Left renal cortex interstitium (tissue), 4 donors: ENCODE data around the gene APBB2. TPM values are rescaled to one million over a fixed set of nuclear protein-coding genes. Genes with fewer than 3 reads are reported as not detected.

Experiments
- DNase-seq, 4 donors: peaks; one replicate each; pipeline ENCODE4 v3.0.0-alpha.2; 2013; ENCODE audit warnings: low read depth in 4 of 4, low spot score in 2 of 4, missing footprints in 1 of 4
- polyA plus RNA-seq, 4 donors: library from polyadenylated mRNA; unstranded; fragments of 120-200 nt; gene quantifications; one replicate each; pipeline ENCODE4 v1.2.1, GENCODE V29; 2013; ENCODE audit not compliant: insufficient read length in 4 of 4

The APBB2 gene
- polyA plus RNA-seq, 4 donors: 44.4 to 63.6 (median 55.8) TPM

GRCh38 chr4:40953283-40954087 lies 260.9 kb downstream of the APBB2 start:
- no peak for DNase-seq

DNA sequence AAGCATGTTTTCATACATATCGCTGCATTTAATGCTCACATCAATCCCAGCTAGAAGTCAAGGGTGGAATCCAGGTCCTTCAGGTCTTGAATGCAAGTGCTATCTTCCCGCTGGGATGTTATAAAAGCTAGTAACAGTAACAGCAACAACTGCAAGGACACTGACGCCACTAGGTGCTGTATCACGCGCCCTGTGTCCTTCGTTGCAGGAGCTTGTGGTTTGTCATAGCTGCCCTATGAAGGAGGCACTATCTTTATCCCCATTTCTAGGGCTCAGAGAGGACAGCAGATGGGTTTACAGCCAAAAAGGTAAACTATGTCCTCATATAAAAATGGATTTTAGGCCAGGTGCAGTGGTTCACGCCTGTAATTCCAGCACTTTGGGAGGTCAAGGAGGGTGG lies 261.7 kb downstream of the APBB2 start:
- no peak for DNase-seq

DNA sequence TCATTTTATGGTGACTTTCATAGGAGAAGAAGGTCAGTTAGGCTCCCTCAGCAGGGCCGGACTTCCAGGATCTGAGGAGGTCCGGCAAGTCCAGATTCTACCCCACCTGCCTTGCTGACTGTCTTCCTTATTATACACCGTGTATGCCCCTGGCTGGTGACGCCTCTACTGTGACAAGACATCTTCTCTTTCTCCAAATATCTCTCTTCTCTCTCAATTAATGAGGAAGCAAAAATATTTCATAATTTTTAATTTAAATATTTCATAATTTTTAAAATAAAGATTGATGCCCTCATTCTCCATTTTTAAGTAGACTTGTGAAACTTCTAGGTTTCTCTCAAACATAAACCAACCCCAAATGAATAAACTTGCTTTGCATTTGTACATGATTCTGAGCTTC lies 262.1 kb downstream of the APBB2 start:
- no peak for DNase-seq

DNA sequence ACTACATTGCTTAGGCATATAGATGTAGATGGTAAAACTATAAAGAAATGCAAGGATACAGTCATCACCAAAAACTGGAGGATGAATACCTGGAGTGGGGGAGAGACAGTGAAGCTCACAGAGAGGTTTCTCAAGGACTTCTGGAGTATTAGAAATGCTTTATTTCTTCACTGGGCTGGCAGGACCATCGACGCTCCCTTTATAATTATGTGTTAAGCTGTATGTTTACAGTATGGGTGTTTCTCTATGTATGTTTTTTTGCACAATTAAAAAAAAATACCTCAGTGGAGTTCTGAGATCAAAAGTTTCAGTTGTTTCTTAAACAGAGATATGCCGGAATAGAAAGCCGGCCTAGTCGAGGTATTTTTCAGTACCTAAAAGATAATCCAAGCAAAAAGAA lies 263.3 kb downstream of the APBB2 start:
- no peak for DNase-seq

DNA sequence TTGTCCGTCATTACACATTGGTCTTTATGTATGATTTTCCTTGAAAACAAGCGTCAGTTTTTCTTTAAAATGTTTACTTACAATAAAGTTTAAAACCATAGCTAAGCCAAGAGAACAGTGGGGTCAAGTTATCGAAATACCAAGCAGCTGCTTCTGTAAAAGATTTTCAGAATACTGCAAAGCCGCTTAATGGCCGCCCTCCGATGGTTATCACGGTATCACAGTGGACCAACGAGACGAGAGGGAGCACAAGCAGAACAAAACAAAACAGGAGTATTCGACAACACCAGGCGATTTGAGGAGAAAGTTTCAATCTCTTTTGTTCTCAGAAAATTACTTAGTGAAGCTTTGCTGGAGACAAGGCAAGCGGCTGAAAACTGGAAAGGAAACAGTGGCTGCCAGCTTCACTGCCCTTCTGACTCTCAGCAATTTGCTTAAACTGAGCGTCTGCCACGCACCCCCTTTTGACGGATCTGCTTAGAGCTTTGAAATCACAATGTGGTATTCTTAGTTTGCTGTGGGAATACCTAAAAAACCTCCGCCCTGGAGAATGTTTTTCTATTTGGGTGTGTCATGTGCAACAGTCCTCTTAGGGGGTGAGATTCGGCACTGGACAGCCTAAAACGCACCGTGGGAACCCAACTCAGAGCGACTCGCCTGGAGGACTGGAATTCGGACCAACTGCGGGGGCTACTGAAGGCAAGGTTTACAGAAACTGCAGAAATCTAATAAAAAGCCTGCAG lies 264.8 kb downstream of the APBB2 start:
- DNase-seq: no peak

- DNase-seq: no peak
Measured at GRCh38 chr4:40948014-40948413, 266.3 kb downstream of the APBB2 start.

DNA sequence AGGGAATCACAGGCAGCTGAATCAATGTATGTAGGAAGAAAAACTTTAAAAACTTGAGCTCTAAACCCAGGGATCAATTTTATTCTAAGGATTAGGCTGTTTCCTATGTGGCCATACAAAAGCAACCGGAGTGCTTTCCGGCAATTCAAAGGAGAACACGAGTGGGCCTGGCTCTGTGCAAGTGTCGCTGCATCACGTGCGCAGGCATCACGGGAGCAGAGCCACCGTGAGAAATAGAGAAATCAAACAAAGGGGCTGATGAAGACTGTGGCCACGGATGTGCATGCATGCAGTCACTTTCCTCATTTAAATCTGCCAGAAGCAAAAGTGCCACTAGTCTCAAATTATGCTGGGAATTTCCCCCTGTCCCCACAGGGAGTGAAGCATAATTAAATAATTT lies 267.7 kb downstream of the APBB2 start:
- DNase-seq: no peak

DNA sequence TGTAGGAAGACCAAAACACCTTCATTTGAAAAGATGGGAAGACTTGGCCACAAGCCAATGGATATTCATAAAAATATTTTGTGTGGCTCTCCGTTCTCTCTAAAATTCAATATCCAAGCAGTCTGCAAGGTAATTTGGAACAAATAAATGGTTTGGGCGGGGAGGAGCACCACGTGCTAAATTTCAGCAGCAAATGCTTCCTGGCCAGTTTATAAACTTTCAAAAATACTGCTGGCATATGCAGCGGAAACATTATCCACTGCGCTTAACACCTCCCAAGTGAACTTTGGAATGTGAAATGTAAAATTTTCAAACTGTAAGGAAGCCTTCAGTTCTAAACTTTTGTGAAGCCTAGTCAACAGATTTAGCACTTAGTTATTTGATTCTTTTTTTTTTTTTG lies 273.6 kb downstream of the APBB2 start:
- no peak for DNase-seq

- DNase-seq: no peak
Measured at GRCh38 chr4:40940317-40940741, 274.0 kb downstream of the APBB2 start.

DNA sequence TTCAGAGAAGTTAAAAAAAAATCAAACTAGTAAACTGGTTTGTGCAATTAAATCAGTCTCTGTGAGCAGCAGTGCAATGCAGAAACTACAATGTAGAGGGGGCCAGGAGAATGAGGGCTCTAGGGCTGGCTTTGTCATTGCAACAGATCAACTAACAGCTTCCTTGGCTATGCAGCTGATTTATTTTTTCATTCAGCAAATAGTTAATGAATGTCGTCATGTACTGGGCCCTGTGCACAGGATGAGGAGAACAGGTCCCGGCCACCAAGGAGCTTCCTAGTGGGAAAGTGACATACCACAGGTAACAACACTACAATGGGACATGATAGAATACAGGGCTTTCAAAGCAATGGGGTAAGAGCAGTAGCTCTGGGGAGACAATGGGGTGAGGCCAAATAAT lies 274.5 kb downstream of the APBB2 start:
- no peak for DNase-seq

DNA sequence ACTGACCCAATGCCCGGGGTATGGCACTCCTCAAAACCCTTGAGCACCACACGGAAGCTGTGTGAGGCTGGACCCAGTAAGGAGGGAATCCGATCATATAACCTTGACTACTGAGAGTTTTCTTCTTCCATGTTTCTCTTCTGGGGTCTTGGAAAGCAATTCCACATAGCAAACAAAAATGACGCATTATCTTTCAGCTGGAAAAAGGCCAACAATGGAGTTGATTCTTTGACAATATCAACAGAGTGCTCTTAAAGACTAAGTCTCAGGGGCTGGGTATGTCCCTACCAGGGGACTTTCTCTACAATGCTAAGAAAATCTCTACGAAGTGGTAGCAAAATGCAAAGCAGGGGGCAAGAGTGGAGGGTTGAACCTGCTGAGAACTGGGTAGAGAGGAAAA lies 276.0 kb downstream of the APBB2 start:
- no peak for DNase-seq

DNA sequence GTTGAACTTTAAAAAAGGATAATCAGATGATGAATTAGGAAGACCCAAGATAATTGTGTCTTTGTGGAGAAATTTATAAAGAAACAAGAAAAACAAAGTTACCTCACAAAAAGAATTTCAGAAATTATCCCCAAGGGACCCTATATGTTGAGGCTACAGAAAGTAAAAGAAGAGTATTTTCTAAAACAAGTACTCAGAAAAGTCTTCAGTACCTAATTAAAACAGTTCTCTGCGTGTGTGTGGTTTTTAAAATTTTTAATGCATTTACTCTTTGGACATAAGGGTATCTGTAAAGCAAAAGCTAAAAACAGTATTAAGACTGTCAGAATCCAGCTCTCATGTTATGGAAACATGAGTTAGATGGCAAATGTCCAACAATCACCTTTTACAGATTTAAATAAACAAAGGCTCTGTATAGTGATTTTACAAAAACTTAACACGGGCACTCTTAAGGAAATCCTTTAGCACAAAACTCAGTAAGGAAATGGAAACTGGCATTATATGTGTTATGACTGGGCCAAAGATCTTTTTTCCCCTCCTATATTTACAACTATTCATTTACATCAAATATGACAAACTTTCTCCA lies 277.1 kb downstream of the APBB2 start:
- DNase-seq: no peak

DNA sequence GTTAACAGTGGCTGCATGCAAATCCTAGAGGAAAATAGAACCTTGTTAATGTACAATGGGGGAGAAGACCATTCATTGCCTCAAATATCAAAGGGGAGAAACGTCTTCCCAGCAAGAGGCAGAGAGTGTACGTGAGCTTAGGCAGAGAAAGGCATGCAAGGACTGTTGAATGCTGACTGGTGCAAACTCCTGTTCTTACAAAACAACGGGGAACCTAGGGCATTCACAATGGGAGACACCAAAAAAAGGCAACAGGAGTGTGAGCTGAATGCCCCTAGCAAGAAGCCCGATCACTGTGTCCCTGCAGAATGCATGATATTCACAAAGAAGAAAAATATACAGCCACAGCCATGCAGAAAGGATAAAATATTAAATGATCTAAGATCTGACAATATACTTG lies 279.7 kb downstream of the APBB2 start:
- DNase-seq: no peak

DNA sequence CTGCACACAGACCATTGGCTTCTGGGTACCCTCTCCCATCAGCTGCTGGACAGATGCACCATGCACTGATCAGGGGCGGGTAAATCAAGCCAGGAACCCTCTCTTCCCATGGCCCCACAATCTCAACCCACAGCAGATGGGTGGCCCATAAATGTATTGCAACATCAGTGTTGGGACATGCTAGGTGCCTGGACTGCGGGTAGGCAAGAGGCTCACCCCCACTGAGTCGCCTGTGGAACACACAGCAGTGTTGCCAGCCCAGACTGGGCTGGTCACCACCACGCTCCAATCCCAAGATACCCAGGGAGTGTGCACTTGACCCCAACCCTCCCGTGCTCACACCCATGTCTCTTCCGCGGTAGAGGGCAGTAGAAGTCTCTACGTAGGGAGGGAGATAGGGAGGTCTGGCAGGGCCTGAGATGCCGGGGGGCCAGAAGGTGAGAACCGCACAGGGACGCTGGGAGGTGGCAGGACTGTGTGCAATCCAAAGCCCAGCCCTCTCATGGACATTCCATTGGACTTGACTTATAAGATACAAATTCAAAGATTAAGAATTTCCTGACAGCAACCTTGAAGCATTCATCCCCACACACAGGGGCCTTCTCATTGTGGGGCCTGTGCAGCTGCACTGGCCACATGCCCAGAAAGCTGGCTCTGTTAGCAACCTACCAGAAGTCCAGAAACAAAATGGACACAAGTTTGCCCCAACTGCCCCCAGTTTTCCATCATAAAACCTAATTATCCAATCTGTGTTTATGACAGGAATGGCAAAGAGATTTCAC lies 280.9 kb downstream of the APBB2 start:
- DNase-seq: no peak

GRCh38 chr4:40931841-40932240 lies 282.5 kb downstream of the APBB2 start:
- no peak for DNase-seq

- no peak for DNase-seq
Measured at GRCh38 chr4:40931238-40931637, 283.1 kb downstream of the APBB2 start.

GRCh38 chr4:40927074-40927473 lies 287.3 kb downstream of the APBB2 start:
- no peak for DNase-seq

DNA sequence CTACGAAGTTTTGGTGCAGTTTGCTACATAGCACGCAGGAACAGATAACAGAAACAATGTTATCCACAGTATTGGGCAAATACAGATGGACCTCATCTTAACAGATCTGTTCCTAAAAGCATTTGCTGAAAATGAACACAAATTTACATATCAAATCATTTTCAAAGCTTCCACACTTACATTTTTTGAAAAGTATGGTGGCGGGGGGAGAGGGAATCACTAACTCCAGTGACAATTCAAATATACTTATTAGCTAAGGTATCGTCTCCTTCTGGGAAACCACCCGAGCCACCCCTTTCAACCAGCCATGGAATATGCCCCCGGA lies 289.6 kb downstream of the APBB2 start:
- DNase-seq: no peak

GRCh38 chr4:40924096-40924792 lies 290.1 kb downstream of the APBB2 start:
- DNase-seq: no peak

DNA sequence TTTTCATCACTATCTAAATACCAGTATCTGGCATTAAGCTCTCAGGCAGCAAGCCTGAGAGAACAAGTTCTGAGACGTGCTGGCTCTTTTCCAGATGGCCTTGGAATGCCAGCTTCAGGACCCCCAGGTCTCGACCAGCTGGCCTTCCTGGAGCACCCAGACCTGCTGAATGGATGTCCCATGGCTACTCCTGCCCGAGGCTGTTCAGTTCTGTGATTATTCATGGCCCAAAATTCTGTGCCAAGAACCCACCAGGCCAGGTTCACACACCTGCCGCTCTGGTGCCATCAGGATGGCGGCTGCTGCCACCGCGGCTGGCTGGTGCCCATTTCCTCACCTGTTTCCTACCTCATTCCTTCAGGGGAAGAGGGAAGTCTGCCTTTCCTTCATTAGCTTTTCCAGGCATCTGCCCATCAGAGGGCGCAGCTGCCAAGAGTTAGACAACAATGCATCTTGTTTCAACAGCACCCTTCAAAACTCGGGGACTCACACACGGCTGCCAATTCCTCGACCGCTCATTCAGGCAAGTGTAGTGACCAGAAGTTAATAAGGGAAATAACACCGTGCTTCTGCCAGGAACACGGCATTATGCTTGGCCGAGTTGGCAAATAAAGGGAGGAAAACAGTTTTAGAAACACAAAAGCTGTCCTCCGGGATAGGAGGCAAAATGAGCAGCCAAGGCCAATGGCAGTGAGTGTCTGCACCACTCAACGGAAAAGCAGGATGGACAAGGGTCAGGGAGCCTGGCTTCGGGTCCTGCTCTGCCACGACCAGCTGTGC lies 290.8 kb downstream of the APBB2 start:
- no peak for DNase-seq
